ENCODE results near the gene FKBP3. TPM values are rescaled to one million over a fixed set of nuclear protein-coding genes. Genes with fewer than 3 reads are reported as not detected.
A peak's percentile ranks its signal among the peaks of the same experiment; 100 is the strongest.

Gene FKBP3
- total RNA-seq (2016; rRNA removed; fragmentation: Illumina TruSeq; extraction: Trizol) (87.6 and 140 TPM in 2 replicates), polyA plus RNA-seq (2011; rRNA removed) (40.2 and 57.0 TPM in 2 replicates), polyA minus RNA-seq (2011; rRNA and poly(A)+ RNA removed; ENCODE audit: low replicate concordance) (3.0 and 4.9 TPM in 2 replicates), Bru-seq, nascent RNA (percentile 80 among the genes with signal in this experiment), BruChase-seq, experiment 1, labeled RNA remaining after a 6-hour chase (percentile 88 among the genes with signal in this experiment), BruChase-seq, experiment 2, labeled RNA remaining after a 2-hour chase (percentile 83 among the genes with signal in this experiment)
- 27.9 and 33.0 TPM in 2 replicates for total RNA-seq (2016; cell fraction: cytosol; rRNA removed; fragmentation: Illumina TruSeq; extraction: Trizol; ENCODE audit: low read depth)
- total RNA-seq (2016; cell fraction: insoluble cytoplasmic fraction; rRNA removed; fragmentation: Illumina TruSeq; extraction: Trizol) = 89.6 and 145 TPM in 2 replicates
- 29.1 and 33.1 TPM in 2 replicates for total RNA-seq (2016; cell fraction: membrane; rRNA removed; fragmentation: Illumina TruSeq; extraction: Trizol)
- total RNA-seq (2016; cell fraction: nucleus; rRNA removed; fragmentation: Illumina TruSeq; extraction: Trizol) = 64.8 and 67.4 TPM in 2 replicates
- polyA plus RNA-seq (2011; cell fraction: cytosol; rRNA removed) = 18.8 and 31.3 TPM in 2 replicates
- polyA plus RNA-seq (2011; cell fraction: nucleus; rRNA removed) = 18.1 and 30.4 TPM in 2 replicates
- polyA plus RNA-seq (2012) = 75.2 and 122 TPM in 2 replicates
- 30.8 and 31.1 TPM in 2 replicates for polyA plus RNA-seq (2016; cell fraction: cytosol; fragmentation: Illumina TruSeq; extraction: Trizol; ENCODE audit: low read depth)
- 228 and 238 TPM in 2 replicates for polyA plus RNA-seq (2016; cell fraction: insoluble cytoplasmic fraction; fragmentation: Illumina TruSeq; extraction: Trizol; ENCODE audit: low read depth)
- 34.4 and 37.5 TPM in 2 replicates for polyA plus RNA-seq (2016; cell fraction: membrane; fragmentation: Illumina TruSeq; extraction: Trizol; ENCODE audit: low read depth)
- 149 and 154 TPM in 2 replicates for polyA plus RNA-seq (2016; cell fraction: nucleus; fragmentation: Illumina TruSeq; extraction: Trizol; ENCODE audit: insufficient read depth, low read depth)
- 12.1 and 13.8 TPM in 2 replicates for polyA minus RNA-seq (2011; cell fraction: cytosol; rRNA and poly(A)+ RNA removed)
- 38.2 and 44.6 TPM in 2 replicates for polyA minus RNA-seq (2011; cell fraction: nucleus; rRNA and poly(A)+ RNA removed)
- long read RNA-seq, experiment 1, transcript FKBP3-202 (7 exons, 1,346 nt) = major isoform, 66 of 110 reads
- long read RNA-seq, experiment 1, partial matches to known transcripts = 41 of 110 reads
- long read RNA-seq, experiment 1, other reads (novel, unspliced or antisense) = 3 of 110 reads
- long read RNA-seq, experiment 2, transcript FKBP3-202 (7 exons, 1,346 nt) = major isoform, 163 of 223 reads
- long read RNA-seq, experiment 2, partial matches to known transcripts = 31 of 223 reads
- long read RNA-seq, experiment 2, other reads (novel, unspliced or antisense) = 29 of 223 reads

GRCh38 chr14:45134051-45134958 lies at the start of gene FKBP3:
FKBP3 (minus strand) TSS chr14:45134481; CDS start chr14:45134456, 25 bp downstream.
- H3K79me2 ChIP-seq (ENCODE audit: insufficient read depth, low read length) = peaks cover 64% of the 10 kb centered on the region
- no peaks in the 10 kb centered on the region for H3K36me3 ChIP-seq (replicated peaks in 1 of 2; ENCODE audit: control insufficient read depth in 1 of 2, insufficient read depth in 2 of 2, low read length in 2 of 2)
- H4K20me1 ChIP-seq (ENCODE audit: insufficient read depth, low read length) = no peaks in the 10 kb centered on the region; the same call in 1 of the 2 replicates
- H3K27me3 ChIP-seq (ENCODE audit: control insufficient read depth in 1 of 2, insufficient read depth in 2 of 2, low read length in 2 of 2) = no peaks in the 10 kb centered on the region; a peak in 2 of 5 replicates
- peak within 1 kb of the TSS; percentile 96 for H2AFZ ChIP-seq (ENCODE audit: low read length)
- peak within 1 kb of the TSS; percentile 90 for H3K27ac ChIP-seq (ENCODE audit: extremely low read length, insufficient read depth, low read length)
- ChIA-PET POLR2A (interaction anchor here (0.6 to 5.0 kb wide), 13 partner anchors 8 to 238 kb away, joined by 3 to 42 read pairs (median 5); partner anchors contain the start of genes KLHL28, MIS18BP1, PRPF39 and TOGARAM1), CTCF (ENCODE audit: low intra/inter-chr PET ratio, low total read pairs) (no interaction called here)
- BruUV-seq (replicated peaks) = no TSS peak
- peak within 1 kb of the TSS; percentile 90 for H3K9ac ChIP-seq (ENCODE audit: insufficient read depth, low read depth, low read length)
- peak; percentile 74 for FAIRE-seq
- H3K4me2 ChIP-seq (ENCODE audit: low read depth, low read length) = peak within 1 kb of the TSS; percentile 77
- DNase-seq (ENCODE audit: low spot score) = peak; percentile 99
- H3K4me3 ChIP-seq (replicated peaks in 1 of 3; ENCODE audit: insufficient read depth in 1 of 3, low read depth in 2 of 3, low read length in 3 of 3) = peak within 1 kb of the TSS; percentile 87 to 95 (median 91)
- H3K9me3 ChIP-seq (ENCODE audit: low read length) = no peaks in the 10 kb centered on the region
- peak; percentile 90 for ATAC-seq
- in situ Hi-C loops (cut with HindIII; ENCODE audit: extremely low pct_ligation_motif_present, low pct_unique_long_range_greater_than_20kb) (no loop called here), intact Hi-C loops (cut with micrococcal nuclease; ENCODE audit: unreplicated experiment) (loop anchor here (1.0 to 2.0 kb wide), 6 partner anchors 22 to 237 kb away; partner anchors contain the start of genes MIS18BP1, PRPF39 and TOGARAM1)
- under 1% methylated on average over 23 of the region's 53 CpGs for WGBS (ENCODE audit: low lambda C conversion rate)
- H3K4me1 ChIP-seq (ENCODE audit: insufficient read depth, low read length) = peaks cover 45% of the 10 kb centered on the region
- TF ChIP-seq E2F5 (CRISPR knock-in tag; conservative IDR thresholded peaks at IDR 0.05) = 0 out of 2 replicates have a peak, but pooled peaks have one; percentile 62
- TF ChIP-seq NFKBIZ (CRISPR knock-in tag; IDR thresholded peaks at IDR 0.05) = 0 out of 2 replicates have a peak, but pooled peaks have one; percentile 41
- peak; percentile 64; the same call in 1 of the 2 replicates for TF ChIP-seq KDM5B (CRISPR knock-in tag; IDR thresholded peaks at IDR 0.05; ENCODE audit: borderline replicate concordance)
- peak; percentile 35; the same call in 1 of the 2 replicates for TF ChIP-seq ZBTB7B (CRISPR knock-in tag; IDR thresholded peaks at IDR 0.05)
- TF ChIP-seq ZNF605 (CRISPR knock-in tag; IDR thresholded peaks at IDR 0.05) = peak; percentile 89
- 0 out of 2 replicates have a peak, but pooled peaks have one; percentile 63 for TF ChIP-seq MAF1 (CRISPR knock-in tag; IDR thresholded peaks at IDR 0.05; ENCODE audit: borderline replicate concordance)
- TF ChIP-seq ZNF547 (CRISPR knock-in tag; IDR thresholded peaks at IDR 0.05) = peak; percentile 61; the same call in 1 of the 2 replicates
- no peak for TF ChIP-seq MEIS2 (CRISPR knock-in tag; IDR thresholded peaks at IDR 0.05)
- TF ChIP-seq NFIC (IDR thresholded peaks at IDR 0.05; ENCODE audit: low read length) = peak; percentile 13; the same call in 1 of the 2 replicates
- TF ChIP-seq, protein P1, sequence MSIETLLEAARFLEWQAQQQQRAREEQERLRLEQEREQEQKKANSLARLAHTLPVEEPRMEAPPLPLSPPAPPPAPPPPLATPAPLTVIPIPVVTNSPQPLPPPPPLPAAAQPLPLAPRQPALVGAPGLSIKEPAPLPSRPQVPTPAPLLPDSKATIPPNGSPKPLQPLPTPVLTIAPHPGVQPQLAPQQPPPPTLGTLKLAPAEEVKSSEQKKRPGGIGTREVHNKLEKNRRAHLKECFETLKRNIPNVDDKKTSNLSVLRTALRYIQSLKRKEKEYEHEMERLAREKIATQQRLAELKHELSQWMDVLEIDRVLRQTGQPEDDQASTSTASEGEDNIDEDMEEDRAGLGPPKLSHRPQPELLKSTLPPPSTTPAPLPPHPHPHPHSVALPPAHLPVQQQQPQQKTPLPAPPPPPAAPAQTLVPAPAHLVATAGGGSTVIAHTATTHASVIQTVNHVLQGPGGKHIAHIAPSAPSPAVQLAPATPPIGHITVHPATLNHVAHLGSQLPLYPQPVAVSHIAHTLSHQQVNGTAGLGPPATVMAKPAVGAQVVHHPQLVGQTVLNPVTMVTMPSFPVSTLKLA (IDR thresholded peaks at IDR 0.05) = no peak
- no peak for TF ChIP-seq ZNF816 (CRISPR knock-in tag; IDR thresholded peaks at IDR 0.05; ENCODE audit: borderline replicate concordance)
- no peak for TF ChIP-seq CHCHD3 (CRISPR knock-in tag; IDR thresholded peaks at IDR 0.05)
- TF ChIP-seq HNRNPLL (IDR thresholded peaks at IDR 0.05; ENCODE audit: low read depth, low read length, poor library complexity, severe bottlenecking) = peak; percentile 72
